ENCODE results near the gene TSLP. TPM values are rescaled to one million over a fixed set of nuclear protein-coding genes. Genes with fewer than 3 reads are reported as not detected.

The TSLP gene
- total RNA-seq, 3 donors from 2014 or later = 0.14 to 1.0 (median 0.20) TPM

DNA sequence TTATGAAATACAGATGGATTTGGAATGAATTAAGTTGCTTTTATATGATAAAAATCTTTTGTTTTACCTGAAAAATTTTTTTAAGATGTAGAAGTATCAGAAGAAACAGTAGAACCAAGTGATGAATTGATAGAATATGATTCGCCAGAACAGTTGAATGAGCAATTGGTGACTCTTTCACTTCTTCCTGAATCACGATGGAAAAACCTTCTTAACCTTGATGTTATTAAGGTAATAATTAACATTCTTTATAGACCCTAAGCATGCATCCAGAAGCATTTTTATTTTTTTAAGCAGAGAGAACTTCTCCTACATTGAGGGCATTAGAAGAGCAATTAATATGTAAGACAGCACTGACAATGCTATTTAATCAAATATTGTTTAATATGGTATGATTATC, 49.4 kb downstream of the TSLP start:
- no peaks in the 10 kb centered on the region for H3K4me1 ChIP-seq (ENCODE audit: low read depth)
- H3K36me3 ChIP-seq (ENCODE audit: low read depth) = no peaks in the 10 kb centered on the region
- ATAC-seq = no peak
- no peak overlapping the region for H3K4me3 ChIP-seq
- no peaks in the 10 kb centered on the region for H3K9me3 ChIP-seq
- intact Hi-C loops (cut with DNase I, micrococcal nuclease) = no loop called here
- TF ChIP-seq, protein P1, sequence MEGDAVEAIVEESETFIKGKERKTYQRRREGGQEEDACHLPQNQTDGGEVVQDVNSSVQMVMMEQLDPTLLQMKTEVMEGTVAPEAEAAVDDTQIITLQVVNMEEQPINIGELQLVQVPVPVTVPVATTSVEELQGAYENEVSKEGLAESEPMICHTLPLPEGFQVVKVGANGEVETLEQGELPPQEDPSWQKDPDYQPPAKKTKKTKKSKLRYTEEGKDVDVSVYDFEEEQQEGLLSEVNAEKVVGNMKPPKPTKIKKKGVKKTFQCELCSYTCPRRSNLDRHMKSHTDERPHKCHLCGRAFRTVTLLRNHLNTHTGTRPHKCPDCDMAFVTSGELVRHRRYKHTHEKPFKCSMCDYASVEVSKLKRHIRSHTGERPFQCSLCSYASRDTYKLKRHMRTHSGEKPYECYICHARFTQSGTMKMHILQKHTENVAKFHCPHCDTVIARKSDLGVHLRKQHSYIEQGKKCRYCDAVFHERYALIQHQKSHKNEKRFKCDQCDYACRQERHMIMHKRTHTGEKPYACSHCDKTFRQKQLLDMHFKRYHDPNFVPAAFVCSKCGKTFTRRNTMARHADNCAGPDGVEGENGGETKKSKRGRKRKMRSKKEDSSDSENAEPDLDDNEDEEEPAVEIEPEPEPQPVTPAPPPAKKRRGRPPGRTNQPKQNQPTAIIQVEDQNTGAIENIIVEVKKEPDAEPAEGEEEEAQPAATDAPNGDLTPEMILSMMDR (IDR thresholded peaks at IDR 0.05) = no peak
- no peak for DNase-seq

DNA sequence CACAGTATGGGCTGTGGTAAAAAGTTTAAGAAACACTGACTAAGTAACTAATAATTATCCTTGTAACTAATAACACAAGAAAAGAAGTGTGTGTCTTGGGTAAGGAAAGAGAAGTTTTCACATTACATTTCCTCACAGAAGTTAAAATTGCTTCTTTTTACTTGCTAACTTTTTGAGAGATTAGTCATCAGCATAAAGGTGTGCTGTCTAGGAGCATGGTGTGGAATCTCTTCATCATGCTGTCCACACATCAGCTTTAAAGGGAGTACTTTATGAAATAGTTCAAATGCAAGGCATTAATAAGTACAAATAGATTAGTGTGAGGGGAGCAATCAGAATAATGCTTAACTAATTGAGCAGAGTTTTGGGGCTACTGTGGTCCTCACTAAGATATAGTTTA, 50.4 kb downstream of the TSLP start:
- Histone ChIP-seq H3K4me1 (ENCODE audit: low read depth) (no peaks in the 10 kb centered on the region), H3K9me3 (no peaks in the 10 kb centered on the region), H3K4me3 (no peak overlapping the region), H3K36me3 (ENCODE audit: low read depth) (no peaks in the 10 kb centered on the region)
- DNase-seq = no peak
- intact Hi-C loops (cut with DNase I, micrococcal nuclease) = no loop called here
- TF ChIP-seq, protein P1 (IDR thresholded peaks at IDR 0.05) = no peak
- ATAC-seq = no peak

DNA sequence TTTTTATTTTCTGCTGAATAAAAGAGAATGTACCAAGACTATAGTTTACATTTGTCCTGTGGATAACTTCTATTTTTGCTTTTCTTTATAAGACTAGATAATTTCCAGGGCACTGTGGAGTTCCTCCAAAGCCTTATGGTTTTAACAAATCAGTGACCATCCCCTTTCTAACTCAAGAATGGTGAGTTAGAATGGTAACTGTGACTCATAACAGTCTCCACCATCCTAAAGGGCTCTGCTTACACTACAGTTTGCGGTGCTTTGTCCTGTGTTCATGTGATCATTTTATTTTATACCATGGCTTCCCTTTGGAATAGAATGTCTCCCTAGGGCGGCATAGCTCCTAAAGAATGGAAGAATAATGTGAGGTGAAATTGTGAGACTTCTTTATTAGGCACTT, 50.9 kb downstream of the TSLP start:
- Histone ChIP-seq H3K9me3 (no peaks in the 10 kb centered on the region), H3K36me3 (ENCODE audit: low read depth) (no peaks in the 10 kb centered on the region), H3K4me1 (ENCODE audit: low read depth) (no peaks in the 10 kb centered on the region), H3K4me3 (no peak overlapping the region)
- DNase-seq (no peak), ATAC-seq (no peak)
- TF ChIP-seq, protein P1 (IDR thresholded peaks at IDR 0.05) = no peak
- intact Hi-C loops (cut with DNase I, micrococcal nuclease) = no loop called here

DNA sequence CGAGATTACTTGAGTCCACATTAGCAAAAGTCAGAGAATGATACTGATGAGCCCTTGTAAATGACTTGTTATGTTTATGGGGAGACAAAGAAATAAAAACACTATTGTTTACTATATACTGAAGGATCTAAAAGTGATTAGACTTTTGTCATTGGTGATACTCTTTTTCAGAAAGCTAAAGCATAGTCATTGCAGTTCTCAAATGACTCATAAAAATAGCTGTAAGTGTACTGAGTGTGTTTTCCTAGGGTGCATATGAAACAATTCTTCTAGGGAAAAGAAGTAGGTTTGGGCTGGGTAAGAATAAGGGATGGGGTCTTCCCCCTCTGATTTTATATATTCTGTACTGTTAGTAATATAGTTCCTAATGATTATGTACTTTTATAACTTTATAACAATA, 53.3 kb downstream of the TSLP start:
- intact Hi-C loops (cut with DNase I, micrococcal nuclease) = no loop called here
- Histone ChIP-seq H3K36me3 (ENCODE audit: low read depth) (no peaks in the 10 kb centered on the region), H3K9me3 (no peaks in the 10 kb centered on the region), H3K4me3 (no peak overlapping the region), H3K4me1 (ENCODE audit: low read depth) (no peaks in the 10 kb centered on the region)
- DNase-seq (no peak), ATAC-seq (no peak)
- TF ChIP-seq, protein P1 (IDR thresholded peaks at IDR 0.05) = no peak

DNA sequence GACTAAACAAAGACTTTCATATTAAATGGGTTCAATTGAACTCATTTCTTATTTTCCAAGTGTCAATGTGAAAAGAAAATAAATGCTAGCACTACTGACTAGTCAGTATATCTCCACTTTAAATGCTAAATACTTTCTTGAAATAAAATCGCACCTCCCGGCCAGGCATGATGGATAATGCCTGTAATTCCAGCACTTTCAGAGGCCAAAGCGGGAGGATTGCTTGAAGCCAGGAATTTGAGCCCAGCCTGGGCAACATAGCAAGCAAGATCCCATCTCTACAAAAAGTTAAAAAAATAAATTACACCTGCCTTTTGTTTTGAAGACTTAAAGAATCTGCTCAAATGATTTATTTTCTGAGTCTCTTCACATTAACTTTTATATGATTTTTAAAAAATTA, 55.4 kb downstream of the TSLP start:
- Histone ChIP-seq H3K36me3 (ENCODE audit: low read depth) (no peaks in the 10 kb centered on the region), H3K4me1 (ENCODE audit: low read depth) (no peaks in the 10 kb centered on the region), H3K4me3 (no peak overlapping the region), H3K9me3 (no peaks in the 10 kb centered on the region)
- no peak for ATAC-seq
- intact Hi-C loops (cut with DNase I, micrococcal nuclease) = no loop called here
- TF ChIP-seq, protein P1 (IDR thresholded peaks at IDR 0.05) = no peak
- DNase-seq = no peak

Other genes starting within 250 kb of the TSLP start
- 10 to 100 TPM; 17.1 to 22.4 (median 17.3) TPM for gene WDR36, start 20.6 kb downstream of the TSLP start, total RNA-seq
- 1 to 10 TPM; 2.0 to 5.5 (median 4.0) TPM for gene CAMK4, start 152.7 kb downstream of the TSLP start, total RNA-seq